ENCODE data around the gene C2CD3. TPM values are rescaled to one million over a fixed set of nuclear protein-coding genes. Genes with fewer than 3 reads are reported as not detected.

C2CD3 gene
- total and polyA plus RNA-seq, 9 of the 15 experiments (the other 6 are each of a cell fraction or from before 2014, with no cell fraction given), result 4.4 to 20.2 (median 15.4) TPM

DNA sequence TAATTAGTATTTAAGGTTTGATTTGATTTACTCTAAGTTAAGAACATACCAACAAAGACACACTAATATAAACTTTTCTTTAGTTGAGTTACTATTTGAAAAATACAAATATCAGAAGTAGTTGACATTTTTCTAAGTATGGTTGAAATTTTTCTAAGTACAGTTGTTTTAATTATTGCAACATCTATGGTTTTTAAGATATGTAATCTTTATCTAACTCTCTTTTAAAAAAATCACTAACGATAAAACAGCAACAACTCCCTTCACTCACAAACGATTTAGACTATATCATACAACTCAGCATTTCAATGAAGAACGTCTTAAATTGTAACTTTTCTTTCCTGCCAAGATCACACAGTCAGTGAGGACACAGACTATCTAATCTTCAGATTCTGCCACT lies 2.0 kb downstream of the C2CD3 start (continued):
- TF ChIP-seq, protein P1, sequence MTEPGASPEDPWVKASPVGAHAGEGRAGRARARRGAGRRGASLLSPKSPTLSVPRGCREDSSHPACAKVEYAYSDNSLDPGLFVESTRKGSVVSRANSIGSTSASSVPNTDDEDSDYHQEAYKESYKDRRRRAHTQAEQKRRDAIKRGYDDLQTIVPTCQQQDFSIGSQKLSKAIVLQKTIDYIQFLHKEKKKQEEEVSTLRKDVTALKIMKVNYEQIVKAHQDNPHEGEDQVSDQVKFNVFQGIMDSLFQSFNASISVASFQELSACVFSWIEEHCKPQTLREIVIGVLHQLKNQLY (CRISPR knock-in tag; conservative IDR thresholded peaks at IDR 0.05), result no peak
- 0 out of 2 replicates have a peak, but pooled peaks have one; percentile 35 for TF ChIP-seq ZNF316 (IDR thresholded peaks at IDR 0.05)
- TF ChIP-seq GTF2E2 (tag; IDR thresholded peaks at IDR 0.05), result no peak
- no peak for TF ChIP-seq ZNF354B (CRISPR knock-in tag; IDR thresholded peaks at IDR 0.05)
- no peak for TF ChIP-seq CBX2 (IDR thresholded peaks at IDR 0.05; ENCODE audit: insufficient read depth, low read length, poor library complexity, severe bottlenecking)
- no peak for TF ChIP-seq HMG20A (CRISPR knock-in tag; conservative IDR thresholded peaks at IDR 0.05)
- no peak for TF ChIP-seq CHD4 (IDR thresholded peaks at IDR 0.05; ENCODE audit: insufficient read depth, insufficient replicate concordance, low read depth, low read length, poor library complexity, severe bottlenecking)
- no peak for TF ChIP-seq NFIX (CRISPR knock-in tag; IDR thresholded peaks at IDR 0.05; ENCODE audit: low read depth)
- TF ChIP-seq, protein P2, sequence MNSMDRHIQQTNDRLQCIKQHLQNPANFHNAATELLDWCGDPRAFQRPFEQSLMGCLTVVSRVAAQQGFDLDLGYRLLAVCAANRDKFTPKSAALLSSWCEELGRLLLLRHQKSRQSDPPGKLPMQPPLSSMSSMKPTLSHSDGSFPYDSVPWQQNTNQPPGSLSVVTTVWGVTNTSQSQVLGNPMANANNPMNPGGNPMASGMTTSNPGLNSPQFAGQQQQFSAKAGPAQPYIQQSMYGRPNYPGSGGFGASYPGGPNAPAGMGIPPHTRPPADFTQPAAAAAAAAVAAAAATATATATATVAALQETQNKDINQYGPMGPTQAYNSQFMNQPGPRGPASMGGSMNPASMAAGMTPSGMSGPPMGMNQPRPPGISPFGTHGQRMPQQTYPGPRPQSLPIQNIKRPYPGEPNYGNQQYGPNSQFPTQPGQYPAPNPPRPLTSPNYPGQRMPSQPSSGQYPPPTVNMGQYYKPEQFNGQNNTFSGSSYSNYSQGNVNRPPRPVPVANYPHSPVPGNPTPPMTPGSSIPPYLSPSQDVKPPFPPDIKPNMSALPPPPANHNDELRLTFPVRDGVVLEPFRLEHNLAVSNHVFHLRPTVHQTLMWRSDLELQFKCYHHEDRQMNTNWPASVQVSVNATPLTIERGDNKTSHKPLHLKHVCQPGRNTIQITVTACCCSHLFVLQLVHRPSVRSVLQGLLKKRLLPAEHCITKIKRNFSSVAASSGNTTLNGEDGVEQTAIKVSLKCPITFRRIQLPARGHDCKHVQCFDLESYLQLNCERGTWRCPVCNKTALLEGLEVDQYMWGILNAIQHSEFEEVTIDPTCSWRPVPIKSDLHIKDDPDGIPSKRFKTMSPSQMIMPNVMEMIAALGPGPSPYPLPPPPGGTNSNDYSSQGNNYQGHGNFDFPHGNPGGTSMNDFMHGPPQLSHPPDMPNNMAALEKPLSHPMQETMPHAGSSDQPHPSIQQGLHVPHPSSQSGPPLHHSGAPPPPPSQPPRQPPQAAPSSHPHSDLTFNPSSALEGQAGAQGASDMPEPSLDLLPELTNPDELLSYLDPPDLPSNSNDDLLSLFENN (IDR thresholded peaks at IDR 0.05; ENCODE audit: low read depth in 2 of 2, low read length in 2 of 2), result no peak
